ENCODE results near the gene ZNF460. TPM values are rescaled to one million over a fixed set of nuclear protein-coding genes. Genes with fewer than 3 reads are reported as not detected.
"Not testable (repeated sequence)": the region's sequence is repeated elsewhere in the genome, so short reads cannot be mapped to it uniquely, and the experiment has no call there.

ZNF460 gene
- total RNA-seq, 1 donor from 2014 or later: 56.5 TPM

DNA sequence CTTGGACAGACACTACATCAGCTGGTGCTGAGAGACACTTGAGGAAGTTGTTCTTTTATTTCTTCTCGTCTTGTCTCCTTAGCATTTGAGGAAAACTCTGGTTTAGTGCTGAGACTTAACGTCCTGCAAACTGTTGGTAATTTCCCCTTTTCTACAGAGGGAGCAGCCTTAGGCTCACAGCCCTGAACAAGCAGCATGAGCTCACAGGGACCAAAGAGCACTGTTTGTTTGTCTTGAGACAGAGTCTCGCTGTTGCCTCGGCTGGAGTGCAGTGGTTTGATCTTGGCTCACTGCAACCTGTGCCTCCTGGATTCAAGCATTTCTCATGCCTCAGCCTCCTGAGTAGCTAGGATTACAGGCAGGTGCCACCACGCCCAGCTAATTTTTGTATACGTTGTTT is 34.3 kb upstream of the ZNF460 start:
- Histone ChIP-seq H3K36me3 (peaks cover 66 to 79% of the 10 kb centered on the region in 2 donors), H3K27ac (no peak overlapping the region), H3K9me3 (peaks cover 12 to 53% of the 10 kb centered on the region in 2 donors)

DNA sequence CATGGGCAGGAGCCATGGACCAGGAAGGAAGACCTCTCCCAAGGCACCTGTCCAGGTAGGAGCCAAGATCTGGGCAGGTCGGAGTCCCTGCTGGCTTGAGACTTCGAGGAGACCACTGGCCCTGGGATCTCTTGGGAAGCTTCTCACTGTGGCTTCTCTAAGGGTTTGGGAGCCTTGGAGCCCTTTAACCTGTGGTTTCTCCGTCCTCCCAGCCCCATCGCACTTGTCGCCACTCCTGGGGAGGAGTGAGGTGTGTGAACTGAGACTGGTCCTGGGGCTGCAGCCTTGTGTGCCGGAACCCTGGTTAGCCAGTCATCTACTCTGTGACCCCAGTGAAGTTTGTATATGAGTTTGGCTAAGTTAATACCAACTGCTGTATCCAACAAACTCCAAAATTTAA is 31.6 kb upstream of the ZNF460 start:
- intact Hi-C loops (cut with DNase I): no loop called here
- peaks cover 93 to 96% of the 10 kb centered on the region in 2 donors for H3K36me3 ChIP-seq
- peaks cover 26 to 80% of the 10 kb centered on the region in 2 donors for H3K9me3 ChIP-seq
- TF ChIP-seq, protein P1, sequence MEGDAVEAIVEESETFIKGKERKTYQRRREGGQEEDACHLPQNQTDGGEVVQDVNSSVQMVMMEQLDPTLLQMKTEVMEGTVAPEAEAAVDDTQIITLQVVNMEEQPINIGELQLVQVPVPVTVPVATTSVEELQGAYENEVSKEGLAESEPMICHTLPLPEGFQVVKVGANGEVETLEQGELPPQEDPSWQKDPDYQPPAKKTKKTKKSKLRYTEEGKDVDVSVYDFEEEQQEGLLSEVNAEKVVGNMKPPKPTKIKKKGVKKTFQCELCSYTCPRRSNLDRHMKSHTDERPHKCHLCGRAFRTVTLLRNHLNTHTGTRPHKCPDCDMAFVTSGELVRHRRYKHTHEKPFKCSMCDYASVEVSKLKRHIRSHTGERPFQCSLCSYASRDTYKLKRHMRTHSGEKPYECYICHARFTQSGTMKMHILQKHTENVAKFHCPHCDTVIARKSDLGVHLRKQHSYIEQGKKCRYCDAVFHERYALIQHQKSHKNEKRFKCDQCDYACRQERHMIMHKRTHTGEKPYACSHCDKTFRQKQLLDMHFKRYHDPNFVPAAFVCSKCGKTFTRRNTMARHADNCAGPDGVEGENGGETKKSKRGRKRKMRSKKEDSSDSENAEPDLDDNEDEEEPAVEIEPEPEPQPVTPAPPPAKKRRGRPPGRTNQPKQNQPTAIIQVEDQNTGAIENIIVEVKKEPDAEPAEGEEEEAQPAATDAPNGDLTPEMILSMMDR (IDR thresholded peaks at IDR 0.05): no peak
- no peak overlapping the region for H3K4me3 ChIP-seq
- H3K27ac ChIP-seq: no peak overlapping the region
- no peaks in the 10 kb centered on the region for H3K4me1 ChIP-seq
- no peak for DNase-seq (ENCODE audit: low spot score in 2 of 2)
- H3K27me3 ChIP-seq: no peaks in the 10 kb centered on the region

More for the DNA sequence above, 34.3 kb upstream of the ZNF460 start:
- TF ChIP-seq, protein P1 (IDR thresholded peaks at IDR 0.05): no peak
- H3K27me3 ChIP-seq: no peaks in the 10 kb centered on the region
- no peak overlapping the region for H3K4me3 ChIP-seq
- intact Hi-C loops (cut with DNase I): no loop called here
- no peak for DNase-seq (ENCODE audit: low spot score in 2 of 2)
- peaks cover 0 to 4% of the 10 kb centered on the region in 2 donors for H3K4me1 ChIP-seq

DNA sequence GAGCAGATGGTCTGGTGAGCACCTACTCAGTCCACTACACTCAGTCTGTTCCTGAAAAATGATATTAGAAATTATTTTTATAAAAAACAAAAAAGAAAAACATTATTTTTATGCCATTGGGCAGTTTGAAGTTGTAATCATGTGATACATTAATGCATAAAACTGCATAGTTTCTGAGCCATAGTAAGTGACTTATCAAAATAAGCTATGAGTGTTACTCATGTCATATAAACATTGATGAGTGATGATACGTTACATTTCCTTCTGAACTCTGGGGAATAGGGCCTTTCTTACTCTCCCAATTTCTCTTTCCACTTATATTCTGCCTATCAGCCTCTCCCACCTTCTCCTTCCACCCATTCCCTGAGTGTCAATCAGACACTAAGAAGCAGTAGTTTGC is 31.0 kb upstream of the ZNF460 start:
- Histone ChIP-seq H3K27me3 (no peaks in the 10 kb centered on the region), H3K4me3 (no peak overlapping the region), H3K9me3 (peaks cover 30 to 85% of the 10 kb centered on the region in 2 donors), H3K27ac (no peak overlapping the region), H3K4me1 (no peaks in the 10 kb centered on the region), H3K36me3 (peaks cover 94 to 96% of the 10 kb centered on the region in 2 donors)
- DNase-seq (ENCODE audit: low spot score in 2 of 2): no peak
- intact Hi-C loops (cut with DNase I): no loop called here
- TF ChIP-seq, protein P1 (IDR thresholded peaks at IDR 0.05): no peak

DNA sequence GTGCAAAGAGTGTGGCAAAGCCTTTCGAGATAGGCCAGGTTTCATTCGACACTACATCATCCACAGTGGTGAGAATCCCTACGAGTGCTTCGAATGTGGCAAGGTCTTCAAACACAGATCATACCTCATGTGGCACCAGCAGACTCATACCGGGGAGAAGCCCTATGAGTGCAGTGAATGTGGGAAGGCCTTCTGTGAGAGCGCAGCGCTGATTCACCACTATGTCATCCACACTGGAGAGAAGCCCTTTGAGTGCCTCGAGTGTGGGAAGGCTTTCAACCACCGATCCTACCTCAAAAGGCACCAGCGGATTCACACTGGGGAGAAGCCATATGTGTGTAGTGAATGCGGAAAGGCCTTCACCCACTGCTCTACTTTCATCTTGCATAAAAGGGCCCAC is 26.5 kb upstream of the ZNF460 start:
- H3K9me3 ChIP-seq: peaks cover 44 to 96% of the 10 kb centered on the region in 2 donors
- intact Hi-C loops (cut with DNase I); H3K27me3 ChIP-seq; H3K4me1 ChIP-seq; H3K4me3 ChIP-seq; H3K27ac ChIP-seq; DNase-seq (ENCODE audit: low spot score in 2 of 2): not testable (repeated sequence)
- peaks cover 60 to 91% of the 10 kb centered on the region in 2 donors for H3K36me3 ChIP-seq

DNA sequence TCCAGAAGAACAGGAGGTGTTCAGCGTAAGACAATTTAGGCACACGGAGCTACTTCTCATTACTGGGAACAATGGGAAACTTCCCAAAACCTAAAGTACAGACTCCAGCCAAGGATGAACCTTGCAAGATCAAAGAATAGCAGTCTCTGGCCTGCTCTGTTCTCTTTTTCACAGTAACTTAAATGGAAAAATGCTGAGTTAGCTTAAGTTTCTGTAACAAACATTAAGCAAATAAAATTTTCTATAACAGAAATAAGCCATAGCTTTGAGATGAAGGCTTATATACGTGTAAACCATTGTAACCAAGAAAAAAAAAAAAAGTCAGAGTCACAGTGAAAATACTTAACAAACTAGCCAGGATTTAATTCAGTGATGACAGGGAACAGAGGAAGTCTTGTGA is 18.2 kb upstream of the ZNF460 start:
- no peak for DNase-seq (ENCODE audit: low spot score in 2 of 2)
- intact Hi-C loops (cut with DNase I): no loop called here
- H3K4me3 ChIP-seq: no peak overlapping the region
- TF ChIP-seq, protein P1 (IDR thresholded peaks at IDR 0.05): no peak
- H3K9me3 ChIP-seq: peaks cover 40 to 96% of the 10 kb centered on the region in 2 donors
- H3K27me3 ChIP-seq: no peaks in the 10 kb centered on the region
- H3K4me1 ChIP-seq: no peaks in the 10 kb centered on the region
- no peak overlapping the region for H3K27ac ChIP-seq
- peaks cover 20 to 56% of the 10 kb centered on the region in 2 donors for H3K36me3 ChIP-seq

DNA sequence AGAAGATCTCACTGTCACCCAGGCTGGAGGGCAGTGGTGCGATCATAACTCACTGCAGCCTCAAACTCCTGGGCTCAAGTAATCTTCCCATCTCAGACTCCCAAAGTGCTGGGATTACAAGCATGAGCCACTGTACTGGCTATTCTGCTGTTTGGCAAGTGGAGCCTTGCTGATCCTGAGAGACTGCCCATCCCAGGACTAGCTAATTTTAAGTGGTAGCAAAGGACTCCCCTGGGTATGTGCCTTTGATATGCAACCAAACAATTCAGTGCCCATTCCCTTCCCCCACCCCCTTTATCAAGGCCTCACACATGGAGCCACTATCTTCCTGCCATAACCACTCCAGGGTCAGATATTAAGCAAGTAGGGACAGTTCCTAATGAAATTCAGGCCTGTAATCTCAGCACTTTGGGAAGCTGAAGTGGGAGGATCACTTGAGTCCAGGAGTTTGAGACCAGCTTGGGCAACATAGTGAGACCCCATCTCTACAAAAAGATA is 17.0 kb upstream of the ZNF460 start:
- intact Hi-C loops (cut with DNase I): no loop called here
- Histone ChIP-seq H3K27ac (no peak overlapping the region), H3K4me1 (no peaks in the 10 kb centered on the region), H3K9me3 (peaks cover 32 to 88% of the 10 kb centered on the region in 2 donors), H3K36me3 (peaks cover 20 to 54% of the 10 kb centered on the region in 2 donors), H3K4me3 (no peak overlapping the region), H3K27me3 (no peaks in the 10 kb centered on the region)
- TF ChIP-seq, protein P1 (IDR thresholded peaks at IDR 0.05): no peak
- DNase-seq (ENCODE audit: low spot score in 2 of 2): no peak
